DMS53 treated with DMSO at 0.1 percent for 48 hours (cell line): ENCODE measurements around the gene MAP3K2.
A peak's percentile ranks its signal among the peaks of the same experiment; 100 is the strongest.

Source experiments
- DNase-seq: peaks from one replicate; lab custom pipeline; 2025; ENCODE audit not compliant: unreplicated experiment; lab: John Stamatoyannopoulos, UW

MAP3K2 gene

DNA sequence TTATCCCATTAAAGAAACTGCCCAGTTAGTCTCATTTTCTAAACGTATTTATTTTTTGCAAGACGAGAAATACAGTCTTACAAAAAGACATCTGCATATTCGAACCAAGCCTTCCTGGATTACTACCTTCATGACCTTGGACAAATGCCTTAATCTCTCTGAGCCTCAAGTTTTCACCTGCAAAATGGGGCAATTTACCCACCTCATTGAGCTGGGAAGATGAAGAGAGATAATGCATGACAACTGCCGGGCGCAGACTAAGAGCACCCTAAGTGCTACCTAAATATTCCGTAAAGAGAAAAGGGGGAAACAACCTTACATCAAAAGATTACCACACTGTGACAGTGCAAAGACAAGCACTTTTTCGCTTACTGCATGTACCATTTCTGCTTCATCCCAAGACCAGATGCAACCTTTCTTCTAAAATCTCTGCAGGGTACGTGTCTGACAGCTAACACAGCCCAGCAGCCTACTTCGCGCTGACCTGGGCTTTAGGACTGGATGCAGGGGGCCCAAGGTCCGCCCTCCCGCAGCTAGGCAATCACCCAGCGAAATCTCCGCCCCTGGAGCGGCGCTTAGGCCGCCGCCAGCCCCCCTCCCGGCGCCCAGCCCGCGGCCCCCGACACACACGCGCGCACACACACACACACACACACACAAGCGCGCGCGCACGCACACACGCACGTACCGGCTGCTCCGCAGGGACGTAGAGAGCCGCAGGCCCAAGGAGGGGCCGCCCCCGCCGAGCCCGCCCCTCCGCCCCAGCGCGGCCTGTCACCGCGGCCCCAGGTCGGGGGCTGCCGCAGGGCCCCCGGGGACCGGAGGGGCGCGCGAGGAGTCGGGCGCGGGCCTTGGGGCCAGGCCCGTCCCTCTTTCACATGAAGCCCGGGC, 766 bp downstream of the MAP3K2 start:
- peak; percentile 73 for DNase-seq

DNA sequence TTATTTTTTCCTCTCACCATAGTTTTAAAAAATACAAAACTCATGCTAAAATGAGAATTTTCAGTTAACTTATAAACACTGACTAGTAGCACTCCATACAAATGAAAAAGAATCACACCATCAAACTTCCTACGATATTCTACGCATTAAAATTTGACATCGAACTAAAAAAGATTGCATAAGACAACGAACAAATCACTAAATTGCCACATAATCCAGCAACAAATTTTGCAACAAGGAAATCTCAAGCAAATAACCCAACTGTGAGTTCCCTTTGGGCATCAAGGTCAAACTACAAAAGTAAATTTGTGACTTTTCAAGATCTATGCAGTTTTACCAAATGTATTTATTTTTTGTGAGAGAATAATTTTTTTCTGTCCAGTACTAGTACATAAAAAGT, 1.5 kb downstream of the MAP3K2 start:
- no peak for DNase-seq

DNA sequence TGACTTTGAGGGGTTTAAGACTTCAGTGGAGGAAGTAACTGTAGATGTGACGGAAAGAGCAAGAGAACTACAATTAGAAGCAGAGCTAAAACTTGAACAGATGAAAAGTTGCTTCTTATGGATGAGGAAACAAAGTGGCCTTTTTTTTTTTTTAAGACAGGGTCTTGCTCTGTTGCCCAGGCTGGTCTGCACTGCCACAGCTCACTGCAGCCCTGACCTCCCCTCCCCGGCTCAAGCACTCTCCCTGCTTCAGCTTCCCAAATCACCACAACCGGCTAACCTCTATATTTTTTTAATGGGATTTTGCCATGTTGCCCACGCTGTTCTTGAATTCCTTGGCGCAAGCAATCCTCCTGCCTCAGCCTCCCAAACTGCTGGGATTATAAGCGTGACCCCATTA, 3.2 kb downstream of the MAP3K2 start:
- DNase-seq: no peak

DNA sequence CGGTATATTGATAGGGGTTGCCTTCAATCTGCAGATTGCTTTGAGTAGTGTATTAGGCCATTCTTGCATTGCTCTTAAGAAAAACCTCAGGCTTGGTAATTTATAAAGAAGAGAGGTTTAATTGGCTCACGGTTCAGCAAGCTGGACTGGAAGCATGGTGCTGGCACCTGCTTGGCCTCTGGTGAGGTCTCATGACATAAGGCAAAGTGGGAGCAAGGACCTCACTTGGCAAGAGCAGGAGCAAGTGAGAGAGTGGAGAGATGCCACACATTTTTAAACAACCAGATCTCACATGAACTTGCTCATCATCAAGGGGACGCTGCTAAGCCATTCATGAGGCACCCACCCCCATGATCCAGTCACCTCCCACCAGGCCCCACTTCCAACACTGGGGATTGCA, 4.9 kb downstream of the MAP3K2 start:
- DNase-seq: no peak

DNA sequence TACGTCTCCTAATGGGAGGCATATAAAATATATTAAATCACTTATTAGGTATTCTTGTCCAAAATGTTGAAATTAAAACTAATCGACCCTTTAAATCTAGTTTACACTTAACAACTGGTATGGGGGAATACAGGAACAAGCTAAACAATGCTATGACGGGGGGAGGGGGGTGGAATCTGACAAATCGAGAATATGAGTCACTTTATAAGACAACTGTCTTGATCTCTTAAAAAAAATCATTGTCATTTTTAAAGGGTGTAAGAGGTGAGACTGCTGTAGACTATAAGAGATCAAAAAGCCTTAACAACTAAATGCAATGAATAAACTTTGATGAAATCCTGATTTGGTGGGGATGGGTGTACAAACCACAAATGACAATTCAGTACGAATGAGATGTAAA, 6.0 kb downstream of the MAP3K2 start:
- no peak for DNase-seq

DNA sequence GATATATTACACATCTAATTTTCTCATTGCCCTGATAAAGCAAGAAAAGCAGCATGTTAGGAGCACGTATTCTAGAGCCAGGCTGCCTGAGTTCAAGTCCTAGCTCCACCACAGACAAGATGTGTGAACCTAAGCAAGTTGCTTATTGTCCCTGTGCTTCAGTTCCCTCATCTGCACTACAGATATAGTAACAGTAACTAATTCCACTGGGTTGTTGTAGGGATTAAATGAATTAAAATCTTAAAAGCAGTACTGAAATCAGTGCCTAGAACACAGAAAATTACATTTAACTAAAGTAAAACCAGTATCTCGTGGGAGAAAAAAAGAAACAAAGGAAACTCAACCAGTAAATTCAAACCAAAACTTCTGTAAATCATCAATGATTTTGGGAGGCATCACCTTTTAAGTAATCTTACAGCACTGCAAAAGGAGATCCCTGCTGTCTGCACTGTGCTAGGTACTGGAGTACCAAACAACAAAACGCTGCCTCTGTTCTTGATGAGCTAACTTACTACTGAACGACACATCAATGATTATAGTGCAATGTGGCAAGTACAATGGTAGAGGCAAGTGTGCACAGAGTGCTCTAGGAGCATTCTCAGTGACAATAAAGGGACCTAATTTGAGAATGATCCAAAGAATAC, 7.9 kb downstream of the MAP3K2 start:
- DNase-seq: no peak

DNA sequence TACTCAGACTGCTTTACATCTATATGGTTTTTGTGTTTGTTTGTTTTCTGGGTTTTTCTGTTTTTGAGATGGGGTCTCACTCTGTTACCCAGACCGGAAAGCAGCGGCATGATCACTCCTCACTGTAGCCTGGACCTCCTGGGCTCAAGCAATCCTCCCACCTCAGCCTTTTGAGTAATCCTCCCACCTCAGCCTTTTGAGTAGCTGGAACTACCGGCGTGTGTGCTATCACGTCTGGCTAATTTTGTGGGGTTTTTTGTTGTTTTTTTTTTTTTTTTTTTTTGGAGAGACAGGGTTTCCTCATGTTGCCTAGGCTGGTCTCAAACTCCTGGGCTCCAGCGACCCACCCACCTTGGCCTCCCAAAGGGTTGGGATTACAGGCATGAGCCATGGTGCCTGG, 9.1 kb downstream of the MAP3K2 start:
- no peak for DNase-seq

DNA sequence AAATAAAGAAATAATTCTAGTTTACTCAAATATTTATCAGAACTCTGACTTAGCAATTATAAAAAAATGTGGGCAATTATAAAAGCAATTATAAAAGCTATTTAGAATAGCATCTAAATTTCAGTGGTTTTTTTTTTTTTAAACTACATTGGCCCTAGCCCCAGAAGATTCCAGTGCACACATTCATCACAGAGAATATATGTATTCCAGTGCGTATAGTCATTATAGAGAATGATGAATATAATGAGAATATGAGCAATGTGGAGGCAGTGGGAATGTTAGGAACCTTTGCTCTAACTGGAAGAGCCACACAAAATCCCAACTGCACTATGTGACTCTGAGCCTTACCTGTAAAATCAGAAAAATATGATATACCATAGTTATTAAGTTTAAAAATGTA, 10.5 kb downstream of the MAP3K2 start:
- no peak for DNase-seq

DNA sequence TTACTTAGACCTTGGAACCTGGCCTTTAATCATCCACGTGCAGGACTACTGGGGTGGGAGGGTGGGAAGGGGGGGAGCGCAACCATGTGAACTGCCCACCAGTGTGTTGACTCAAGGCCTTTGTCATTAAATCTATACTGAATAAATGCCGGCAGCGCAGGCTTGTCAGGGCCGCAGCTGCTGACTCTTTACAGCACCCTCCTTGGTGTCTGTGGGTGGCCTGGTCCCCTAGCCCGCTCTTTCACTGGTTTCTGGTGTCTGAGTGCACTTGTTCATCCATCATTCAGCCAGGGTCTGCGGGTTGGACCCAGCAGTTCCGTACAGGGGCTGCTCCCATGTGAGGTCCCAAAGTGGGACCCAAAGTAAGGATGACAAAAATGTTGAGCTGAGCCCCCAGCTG, 11.5 kb downstream of the MAP3K2 start:
- no peak for DNase-seq

DNA sequence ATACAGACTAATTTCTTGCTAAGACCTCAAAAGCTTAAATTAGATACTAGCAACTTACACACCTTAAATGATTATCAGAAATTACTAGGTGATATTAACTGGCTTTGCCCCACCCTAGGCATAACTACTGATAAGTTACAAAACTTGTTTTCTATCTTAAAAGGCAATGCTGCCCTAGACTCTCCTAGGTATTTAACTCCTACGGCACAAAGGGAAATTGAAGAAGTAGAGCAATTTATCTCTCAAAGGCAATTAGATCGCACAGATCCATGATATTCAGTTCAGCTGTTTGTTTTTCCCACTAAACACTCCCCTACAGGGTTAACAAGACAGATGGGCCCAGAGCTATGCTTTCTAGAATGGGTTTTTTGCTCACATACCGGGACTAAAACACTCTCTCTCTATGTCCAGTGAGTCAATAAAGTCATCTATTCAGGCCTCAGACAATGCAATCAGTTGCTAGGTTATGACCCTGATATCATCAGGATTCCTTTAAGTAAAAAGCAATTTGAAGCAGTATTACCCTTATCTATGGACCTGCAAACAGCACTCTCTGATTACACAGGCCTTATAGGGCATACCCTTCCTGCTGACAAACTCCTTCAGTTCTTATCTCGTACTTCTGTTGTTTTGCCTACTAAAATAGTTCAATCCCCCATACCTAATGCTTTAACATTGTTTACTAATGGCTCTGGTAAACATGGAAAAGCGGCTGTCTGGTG, 14.3 kb downstream of the MAP3K2 start:
- no peak for DNase-seq

DNA sequence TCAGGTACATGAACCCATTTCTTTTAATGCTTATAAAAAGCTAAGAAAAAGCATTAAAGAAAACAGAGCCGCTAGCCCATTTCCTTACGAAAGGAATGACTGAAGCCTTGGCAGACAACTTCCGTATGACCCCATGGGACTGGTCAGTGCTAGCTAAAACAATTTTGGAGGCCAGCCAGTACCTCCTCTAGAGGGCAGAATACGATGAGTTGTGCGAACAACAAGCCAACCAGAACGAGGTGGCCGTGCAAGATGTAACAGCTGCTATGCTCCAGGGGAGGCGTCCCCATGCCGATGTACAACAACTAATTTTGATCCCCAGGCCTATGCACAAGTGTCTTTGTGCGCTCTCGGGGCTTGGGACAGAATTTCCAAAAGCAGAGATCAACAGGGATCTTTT, 16.7 kb downstream of the MAP3K2 start:
- no peak for DNase-seq

DNA sequence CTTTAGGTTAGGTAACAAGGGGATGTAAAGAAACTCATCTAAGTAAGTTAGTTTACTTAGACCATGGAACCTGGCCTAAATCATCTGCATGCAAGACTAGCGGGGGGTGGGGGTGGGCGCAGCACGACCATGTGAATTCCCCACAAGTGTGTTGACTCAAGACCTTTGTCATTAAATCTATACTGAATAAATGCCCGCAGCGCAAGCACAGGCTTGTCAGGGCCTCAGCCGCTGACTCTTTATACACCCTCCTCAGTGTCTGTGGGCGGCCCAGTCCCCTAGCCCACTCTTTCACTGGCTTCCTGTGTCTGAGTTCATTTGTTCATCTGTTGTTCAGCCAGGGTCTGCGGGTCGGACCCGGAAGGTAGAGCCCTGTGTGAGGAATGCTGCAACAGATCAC, 17.8 kb downstream of the MAP3K2 start:
- DNase-seq: no peak

DNA sequence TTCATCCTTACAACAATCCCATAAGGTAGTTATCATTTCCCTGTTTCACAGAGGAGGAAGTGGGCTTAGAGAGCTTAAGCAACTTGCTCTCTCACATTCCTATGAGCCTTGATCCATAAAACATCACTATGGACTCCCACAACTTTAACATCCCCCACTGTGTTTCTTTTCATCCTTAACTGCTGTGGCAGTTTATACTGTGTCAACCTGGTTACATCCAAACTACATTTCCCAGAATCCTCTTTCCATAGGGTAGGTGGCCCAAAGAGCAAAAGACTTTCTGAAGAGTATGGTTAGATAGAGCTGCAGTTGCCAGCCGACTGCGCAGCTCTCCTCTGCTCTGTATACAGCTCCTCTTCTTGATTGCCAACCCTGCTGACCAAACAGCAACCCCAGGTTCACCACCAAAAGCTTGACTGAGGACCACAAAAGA, 22.5 kb downstream of the MAP3K2 start:
- DNase-seq: no peak

DNA sequence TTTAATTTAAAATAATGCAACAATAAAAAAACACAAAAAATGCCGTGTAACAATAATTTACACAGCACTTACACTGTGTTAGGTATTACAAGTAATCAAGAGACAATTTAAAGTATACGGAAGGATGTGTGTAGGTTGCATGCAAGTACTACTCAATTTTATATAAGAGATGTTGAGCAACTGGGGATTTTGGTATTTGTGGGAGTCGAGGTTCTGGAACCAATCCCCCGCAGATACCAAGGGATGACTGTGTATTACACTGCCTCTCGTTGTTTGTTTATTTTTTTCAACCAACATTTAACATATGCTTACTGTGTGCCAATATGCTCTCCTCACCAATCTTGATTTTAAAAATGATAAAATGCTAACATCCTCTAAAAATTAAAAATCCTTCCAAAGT, 24.8 kb downstream of the MAP3K2 start:
- no peak for DNase-seq

DNA sequence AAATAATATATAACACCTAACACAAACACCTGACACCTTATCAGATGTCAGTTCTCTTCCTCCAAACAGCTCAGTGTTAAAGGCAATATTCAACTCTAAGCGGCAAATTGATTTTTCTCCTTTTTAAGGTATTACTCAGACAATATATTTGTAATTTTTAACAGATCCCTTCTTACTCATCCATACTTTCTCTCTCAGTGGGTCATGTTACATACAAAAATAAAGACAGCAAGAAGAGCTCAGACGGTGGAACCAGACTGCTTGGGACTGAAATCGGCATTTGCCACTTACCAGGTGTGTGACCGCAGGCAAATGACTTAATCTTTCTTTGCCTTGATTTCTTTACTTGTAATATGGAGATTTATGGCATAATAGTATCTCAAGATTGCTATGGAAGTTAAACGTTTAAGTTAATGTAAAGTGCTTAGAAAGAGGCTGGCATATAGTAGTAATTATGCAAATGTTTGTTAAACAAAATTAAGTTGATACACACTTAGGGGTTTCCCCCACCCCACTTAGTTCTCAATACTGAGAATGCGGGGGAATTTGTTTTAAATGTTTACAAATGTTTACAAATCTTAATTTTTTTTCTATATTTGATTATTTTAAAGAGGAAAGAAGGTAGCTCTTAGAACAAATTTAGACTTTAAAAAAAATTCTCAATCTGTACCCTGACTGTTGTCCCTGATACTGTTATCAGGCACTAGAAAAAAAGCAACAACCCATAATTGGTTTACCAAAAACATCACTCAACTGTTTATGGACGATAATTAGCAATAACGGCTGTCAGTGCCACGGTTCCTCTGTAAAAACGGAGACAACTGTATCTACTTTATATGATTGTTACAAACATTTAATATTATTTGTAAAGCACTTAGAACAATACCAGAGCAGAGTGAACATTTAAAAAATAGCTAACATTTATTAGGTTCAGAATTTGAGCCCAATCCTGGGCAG, 25.6 kb downstream of the MAP3K2 start:
- DNase-seq: no peak

DNA sequence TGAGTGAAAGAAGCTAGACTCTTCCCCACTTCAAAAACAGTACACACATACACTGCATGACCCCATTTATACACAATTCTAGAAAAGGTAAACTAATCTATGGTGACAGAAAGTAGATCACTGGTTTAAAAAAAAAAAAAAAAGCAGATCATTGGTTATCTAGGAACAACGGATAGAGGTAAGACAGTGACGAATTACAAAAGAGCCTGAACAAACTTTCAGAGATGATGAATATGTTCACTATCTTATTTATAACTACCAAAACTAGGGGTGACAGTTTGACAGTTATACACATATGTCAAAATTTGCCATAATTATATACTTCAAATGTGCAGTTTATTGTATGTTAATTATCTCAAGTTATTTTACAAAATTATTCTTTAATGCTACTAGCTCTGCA, 27.5 kb downstream of the MAP3K2 start:
- no peak for DNase-seq

DNA sequence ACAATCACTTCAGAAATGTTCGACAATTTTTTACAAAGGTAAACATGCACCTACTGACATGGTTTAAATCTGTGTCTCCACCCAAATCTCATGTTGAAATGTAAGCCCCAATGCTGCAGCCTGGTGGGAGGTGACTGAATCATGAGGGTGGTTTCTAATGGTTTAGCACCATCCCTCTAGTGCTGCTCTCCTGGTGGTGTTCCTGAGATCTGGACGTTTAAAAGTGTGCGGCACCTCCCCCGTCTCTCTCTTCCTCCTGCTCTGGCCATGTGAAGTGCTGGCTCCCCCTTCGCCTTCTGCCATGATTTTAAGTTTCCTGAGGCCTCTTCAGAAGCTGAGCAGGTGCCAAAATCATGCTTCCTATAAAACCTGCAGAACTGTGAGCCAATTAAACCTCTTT, 28.3 kb downstream of the MAP3K2 start:
- no peak for DNase-seq

DNA sequence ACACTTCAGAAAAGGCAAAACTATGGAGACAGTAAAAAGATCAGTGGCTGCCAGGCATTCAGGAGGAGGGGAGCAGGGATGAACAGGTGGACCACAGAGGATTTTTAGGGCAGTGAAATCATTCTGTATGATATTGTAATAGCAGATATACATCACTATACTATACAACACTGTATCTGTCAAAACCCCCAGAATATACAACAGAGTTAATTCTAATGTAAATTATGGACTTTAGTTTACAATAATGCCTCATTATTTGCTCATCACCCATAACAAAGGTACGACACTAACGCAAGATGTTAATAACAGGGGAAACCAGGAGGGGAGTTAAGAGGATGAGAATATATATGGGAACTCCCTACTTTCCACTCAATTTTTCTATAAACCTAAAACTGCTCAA, 28.8 kb downstream of the MAP3K2 start:
- DNase-seq: no peak

DNA sequence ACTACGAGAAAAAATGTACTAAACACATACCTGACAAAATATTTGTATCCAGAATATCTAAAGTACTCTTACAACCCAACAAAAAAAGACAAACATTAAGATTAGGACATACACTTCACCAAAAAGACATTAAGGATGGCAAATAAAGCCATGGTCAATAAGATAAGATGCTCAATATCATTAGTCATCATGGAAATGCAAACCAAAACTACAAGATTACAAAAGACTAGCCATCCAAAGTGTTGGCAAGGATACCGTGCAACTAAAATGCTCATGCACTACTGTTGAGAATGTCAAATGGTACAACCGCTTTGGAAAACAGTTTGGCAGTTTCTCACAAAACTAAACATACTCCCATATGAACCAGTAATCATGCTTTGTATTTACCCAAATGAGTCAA, 29.7 kb downstream of the MAP3K2 start:
- DNase-seq: no peak

DNA sequence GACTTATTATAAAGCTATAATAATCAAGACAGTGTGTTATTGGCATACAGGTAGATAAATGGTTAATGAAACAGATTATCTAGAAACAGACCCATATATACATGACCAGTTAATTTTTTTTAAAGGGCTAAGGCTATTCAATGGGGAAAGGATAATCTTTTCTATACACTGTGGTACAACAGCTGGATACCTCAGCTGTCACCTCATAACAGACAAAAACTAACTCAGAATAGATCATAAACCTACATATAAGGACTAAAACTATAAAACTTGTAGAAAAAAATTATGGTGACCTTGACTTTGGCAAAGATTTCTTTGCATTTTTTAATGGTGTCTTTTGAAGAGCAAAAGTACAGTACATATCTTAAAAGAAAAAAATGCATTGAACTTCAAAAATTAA, 30.2 kb downstream of the MAP3K2 start:
- DNase-seq: no peak

DNA sequence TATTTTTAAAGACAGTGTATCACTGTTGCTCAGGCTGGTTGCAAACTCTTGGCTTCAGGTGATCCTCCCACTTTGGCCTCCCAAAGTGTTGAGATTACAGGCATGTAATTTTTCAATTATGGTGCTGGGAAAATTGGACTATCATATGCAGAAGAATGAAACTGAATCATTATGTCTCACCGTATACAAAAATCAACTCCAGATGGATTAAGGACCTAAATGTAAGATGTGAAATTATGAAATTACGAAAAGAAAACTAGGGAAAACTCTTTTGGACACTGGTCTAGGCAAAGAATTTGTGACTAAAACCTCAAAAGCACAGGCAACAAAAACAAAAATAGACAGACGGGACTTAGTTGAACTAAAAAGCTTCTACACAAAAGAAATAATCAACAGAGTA, 31.2 kb downstream of the MAP3K2 start:
- DNase-seq: no peak
